Measurements from ENCODE around the gene ATP6V1B1.
"Not testable (repeated sequence)": the region's sequence is repeated elsewhere in the genome, so short reads cannot be mapped to it uniquely, and the experiment has no call there.

Gene ATP6V1B1

DNA sequence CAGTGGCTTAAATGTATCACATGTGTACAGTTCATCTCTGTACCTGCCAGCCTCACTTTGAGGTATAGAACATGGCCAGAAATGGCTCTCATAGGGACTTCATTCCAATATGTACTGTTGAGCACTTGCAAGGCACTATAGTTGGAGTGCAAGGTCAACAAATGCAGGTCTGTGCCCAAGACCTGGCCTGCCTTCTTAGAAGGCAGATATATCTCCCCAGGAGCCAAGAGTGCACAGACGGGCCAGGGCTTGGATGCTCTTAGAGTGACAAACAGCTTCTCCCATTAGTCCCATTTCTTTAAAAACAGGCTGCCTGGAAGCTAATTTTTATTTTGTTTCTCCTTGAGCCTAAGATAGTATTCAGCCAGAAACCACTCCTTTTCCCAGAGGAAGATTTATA, 51.7 kb downstream of the ATP6V1B1 start:
- DNase-seq (ENCODE audit: low read depth in 4 of 4, low spot score in 1 of 4): no peak

DNA sequence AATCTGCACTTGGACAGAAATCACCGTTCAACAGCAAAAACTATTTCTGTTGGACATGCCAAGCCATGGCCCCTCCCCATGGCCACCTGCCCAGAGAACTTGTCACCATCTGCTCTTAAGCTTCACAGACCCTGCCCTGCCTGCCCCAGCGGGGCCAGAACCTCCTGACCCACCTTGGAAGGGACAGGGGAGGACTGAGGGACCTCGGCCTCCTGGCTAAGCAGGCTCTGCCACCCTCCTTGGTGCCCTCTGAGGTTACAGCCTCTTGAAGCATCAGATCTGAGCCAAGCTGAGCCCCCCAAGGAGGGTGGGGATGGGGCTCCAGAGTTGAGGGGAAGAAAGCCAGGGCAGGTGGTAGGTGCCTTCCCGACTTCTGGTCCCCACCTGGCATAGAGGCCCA, 52.5 kb downstream of the ATP6V1B1 start:
- no peak for DNase-seq (ENCODE audit: low read depth in 4 of 4, low spot score in 1 of 4)

DNA sequence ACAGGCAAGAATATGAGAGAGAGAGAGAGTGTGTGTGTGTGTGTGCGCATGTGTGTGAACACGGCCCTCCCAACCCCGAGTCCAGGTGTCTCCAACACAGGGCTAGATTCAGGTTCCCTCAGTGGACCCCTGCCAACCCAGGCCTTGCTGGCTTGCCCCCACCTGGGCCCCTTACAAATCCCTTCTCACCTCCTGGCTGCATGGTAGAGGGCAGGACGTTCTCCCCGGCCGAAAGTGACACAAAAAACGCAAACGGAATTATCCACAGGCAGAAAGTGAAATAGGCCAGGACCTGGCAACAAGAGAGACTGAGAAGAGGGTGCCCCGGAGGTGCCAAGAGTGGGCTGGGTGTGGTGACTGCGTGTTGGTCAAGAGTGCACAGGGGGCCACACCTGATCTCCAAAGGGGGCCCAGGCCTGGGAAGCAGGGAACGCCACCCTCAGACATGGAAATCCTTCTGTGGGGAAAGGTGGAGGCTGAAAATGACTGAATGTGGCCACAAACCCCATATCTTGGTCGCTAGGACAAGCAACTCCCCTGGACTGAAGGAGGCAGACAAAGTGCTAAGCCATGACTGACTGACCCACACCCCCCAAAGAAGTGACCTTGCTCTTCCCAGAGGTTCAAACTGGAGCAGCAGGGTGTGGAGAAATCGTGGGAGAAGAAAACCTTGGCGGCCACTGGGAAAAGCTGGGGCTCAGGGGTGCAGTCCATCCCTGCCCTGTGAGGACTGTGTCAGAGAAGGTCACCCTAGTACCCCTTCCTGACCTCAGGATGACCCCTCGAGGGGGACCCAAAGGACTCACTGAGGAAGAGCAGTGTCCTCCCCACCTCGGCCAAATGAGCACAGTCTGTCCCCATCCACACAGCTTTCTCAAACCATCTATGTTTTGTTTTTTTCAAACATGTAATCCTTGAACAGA, 53.3 kb downstream of the ATP6V1B1 start:
- no peak for DNase-seq (ENCODE audit: low read depth in 4 of 4, low spot score in 1 of 4)

DNA sequence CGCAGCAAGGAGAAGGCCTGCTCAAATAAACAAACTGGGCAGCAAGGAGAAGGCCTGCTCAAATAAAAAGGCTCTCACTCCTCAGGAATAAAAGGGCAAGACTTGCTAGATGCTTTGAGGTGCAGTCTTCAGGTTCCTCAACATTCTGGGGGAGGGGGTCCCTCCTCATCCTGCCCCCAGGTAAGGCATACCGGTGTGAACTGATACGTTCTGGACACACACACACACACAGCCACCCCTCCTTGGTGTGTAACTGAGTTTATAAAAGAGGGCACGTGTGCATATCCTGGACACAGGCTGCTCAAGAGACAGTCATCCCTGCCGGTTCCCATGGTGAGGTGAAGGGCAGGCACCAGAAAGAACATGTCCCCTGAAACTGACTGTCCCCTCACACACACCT, 54.5 kb downstream of the ATP6V1B1 start:
- DNase-seq (ENCODE audit: low read depth in 4 of 4, low spot score in 1 of 4): no peak

DNA sequence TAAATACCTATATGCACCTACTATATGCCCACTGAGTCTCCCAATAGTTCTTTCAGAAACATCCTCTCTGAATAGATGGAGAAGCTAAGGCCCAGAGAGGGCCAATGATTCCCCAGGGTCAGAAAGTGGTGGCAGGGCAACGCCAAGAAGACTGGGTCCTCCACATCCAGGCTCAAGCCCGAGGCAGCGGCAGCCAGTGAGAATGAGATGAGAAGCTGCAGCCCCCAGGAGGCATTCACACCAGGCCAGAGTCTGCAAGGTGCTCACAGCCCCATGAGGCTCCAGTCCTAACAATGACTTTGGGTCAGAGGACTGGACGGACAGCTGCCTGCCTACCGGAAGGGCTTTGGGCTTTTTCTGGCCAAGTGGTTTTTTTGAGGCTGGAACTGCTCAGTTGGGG, 55.4 kb downstream of the ATP6V1B1 start:
- DNase-seq (ENCODE audit: low read depth in 4 of 4, low spot score in 1 of 4): no peak

DNA sequence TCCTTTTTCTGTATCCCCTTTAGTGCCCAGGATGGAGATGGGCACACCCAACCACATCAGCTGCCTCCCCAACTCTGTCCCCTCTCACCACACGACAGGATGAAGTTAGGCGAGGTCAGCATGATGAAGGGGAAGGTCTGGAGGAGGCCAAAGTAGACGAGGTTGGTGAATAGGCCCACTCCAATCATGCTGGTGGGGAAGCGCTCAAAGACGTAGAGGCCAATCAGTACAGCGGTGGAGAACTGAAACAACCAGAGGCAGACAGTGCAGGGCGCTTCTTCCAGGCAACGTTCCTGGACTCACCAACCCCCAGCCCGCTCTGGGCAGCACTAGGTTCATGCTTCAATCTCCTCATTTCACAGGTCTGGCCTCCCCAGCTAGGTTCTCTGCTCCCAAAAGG, 56.0 kb downstream of the ATP6V1B1 start:
- DNase-seq (ENCODE audit: low read depth in 4 of 4, low spot score in 1 of 4): no peak

DNA sequence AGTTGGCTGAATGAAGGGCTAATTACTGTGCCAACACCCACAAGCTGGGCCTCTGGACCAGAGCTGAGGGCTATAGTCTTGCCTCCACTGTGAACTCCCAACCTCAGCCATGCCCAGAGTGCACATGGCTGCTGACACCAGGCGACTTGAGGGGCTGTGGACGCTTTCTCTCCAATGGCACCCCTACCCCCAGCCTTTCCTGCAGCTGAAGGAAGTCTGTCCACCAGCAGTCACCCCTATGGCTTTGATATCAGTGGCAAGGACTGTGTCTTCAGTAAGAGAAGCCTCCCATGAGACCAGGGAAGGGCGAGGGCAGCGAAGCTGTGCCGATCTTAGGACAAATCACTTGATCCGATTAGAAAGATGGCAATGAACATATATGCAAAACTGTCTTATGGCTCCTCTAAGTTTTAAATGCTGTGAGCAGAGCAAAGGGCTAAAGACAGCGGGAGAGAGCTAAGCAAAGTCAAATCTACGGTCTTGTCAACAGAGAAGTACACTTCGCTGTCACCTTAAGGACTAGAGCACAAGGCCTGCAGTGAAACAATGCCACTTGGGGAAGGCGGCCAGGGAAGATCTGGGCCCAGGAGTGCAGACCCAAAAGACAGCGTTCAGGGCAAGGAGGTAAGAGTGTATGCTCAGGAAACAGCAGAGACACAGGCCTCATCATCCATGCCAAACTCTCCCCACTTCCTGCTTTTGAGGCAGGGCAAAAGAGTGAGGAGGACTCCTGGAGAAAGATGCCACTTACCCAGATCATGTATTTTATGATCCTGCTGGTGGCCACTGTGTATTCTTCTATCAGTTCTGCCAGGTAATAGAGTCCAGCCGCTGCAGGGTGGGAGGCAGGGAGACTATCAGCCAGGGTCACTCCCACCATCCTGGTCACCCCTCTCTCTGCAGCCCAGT, 57.5 kb downstream of the ATP6V1B1 start:
- no peak for DNase-seq (ENCODE audit: low read depth in 4 of 4, low spot score in 1 of 4)

DNA sequence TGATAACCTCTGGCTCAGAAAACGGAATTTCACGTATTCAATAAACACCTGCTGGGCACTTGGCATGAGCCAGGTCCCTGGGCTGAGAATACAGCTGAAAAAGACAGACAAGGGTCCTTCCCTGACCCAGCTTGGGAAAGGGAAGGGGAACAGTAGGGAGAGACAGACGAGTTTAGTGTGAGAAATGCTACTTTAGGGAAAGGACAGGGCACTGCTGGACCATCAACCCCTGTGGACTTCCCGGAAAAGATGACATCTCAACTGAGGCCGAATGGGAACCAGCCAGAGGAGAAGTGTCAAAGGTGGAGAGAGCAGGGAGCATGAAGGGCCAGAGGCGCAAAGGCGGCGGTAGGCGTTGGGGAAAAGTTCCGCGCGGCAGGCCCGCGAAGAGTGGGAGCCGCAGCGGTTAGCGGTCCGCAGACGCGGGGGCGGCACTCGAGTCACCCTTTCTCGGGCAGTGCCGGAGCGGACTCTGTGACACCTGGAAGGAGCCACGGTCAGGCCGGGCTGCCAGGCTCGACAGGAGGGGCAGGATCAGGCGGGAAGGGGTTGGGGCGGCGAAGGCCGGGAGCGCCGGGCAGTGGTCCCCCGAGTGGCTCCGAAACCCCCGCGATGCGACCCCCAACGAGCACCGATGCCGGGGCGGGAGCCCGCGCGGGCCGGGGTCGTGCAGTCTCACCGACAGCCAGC, 58.5 kb downstream of the ATP6V1B1 start:
- DNase-seq (ENCODE audit: low read depth in 4 of 4, low spot score in 1 of 4): peak in 1 of 4 experiments; percentile 49

DNA sequence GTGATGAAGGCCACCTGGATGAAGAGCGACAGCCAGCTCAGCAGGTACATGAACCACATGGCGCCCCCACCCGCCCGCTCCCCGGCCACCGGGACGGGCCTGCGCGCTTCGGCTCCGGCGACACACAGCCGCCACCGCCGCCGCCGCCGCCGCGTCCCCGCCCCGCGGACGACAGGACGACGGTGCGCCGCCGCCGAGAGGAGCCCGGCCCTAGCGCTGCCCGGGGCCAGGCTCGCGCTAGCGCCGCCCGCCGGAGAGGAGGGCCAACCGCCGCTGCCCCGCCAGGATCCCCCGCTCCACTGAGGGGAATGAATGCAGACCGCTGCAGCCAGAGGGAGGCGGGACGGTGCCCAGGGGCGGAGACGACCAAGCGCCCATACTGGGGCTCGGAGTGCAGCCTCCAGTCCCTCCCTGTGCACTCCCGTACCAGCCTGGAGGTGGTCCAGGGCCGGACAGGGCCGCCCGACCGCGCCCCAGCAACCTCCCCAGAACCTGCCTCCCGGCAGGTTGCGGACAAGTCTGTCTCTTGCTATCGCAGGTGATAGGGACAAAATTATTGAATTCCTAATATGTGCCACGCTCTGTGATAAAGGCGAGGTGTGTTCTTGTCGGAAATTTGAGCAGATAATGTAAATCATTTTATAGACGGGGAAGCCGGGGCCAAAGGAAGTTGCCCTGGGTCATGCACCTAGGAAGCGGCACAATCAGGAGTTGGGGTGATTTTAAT, 59.2 kb downstream of the ATP6V1B1 start, which contains the start of gene TEX261:
Gene TEX261 (minus strand): TSS at position 175 of the 727 bp plus-strand sequence. CDS start 116 bp downstream, at position 59.
- peak; percentile 78 to 88 (median 84) for DNase-seq (ENCODE audit: low read depth in 4 of 4, low spot score in 1 of 4)

DNA sequence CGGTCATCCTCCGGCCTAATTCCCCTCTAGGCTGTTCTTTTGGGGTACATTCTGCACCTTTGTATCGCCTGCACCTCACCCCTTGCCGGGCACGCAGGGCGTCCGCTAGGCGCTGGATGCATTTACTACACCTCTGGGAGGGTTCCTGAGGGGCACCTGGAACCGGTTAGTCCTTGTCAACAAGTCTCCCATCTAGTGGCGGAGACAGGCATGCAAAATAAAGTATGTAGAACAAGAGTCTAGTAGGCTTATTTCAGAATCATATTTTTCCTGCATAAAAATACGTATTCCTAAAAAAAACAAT, 59.7 kb downstream of the ATP6V1B1 start:
- DNase-seq (ENCODE audit: low read depth in 4 of 4, low spot score in 1 of 4): peak in 1 of 4 experiments; percentile 37

DNA sequence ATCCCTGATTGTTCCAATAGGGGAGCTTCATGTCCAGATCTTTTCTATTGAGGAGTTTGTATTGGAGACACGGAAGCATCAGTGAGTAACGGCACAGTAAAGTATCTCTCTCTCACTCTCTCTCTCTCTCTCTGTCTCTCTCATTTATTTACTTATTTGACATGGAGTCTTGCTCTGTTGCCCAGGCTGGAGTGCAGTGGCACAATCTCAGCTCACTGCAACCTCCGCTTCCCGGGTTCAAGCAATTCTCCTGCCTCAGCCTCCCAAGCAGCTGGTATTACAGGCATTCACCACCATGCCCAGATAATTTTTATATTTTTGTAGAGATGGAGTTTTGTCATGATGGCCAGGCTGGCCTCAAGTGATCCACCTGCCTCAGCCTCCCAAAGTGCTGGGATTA, 63.2 kb downstream of the ATP6V1B1 start:
- DNase-seq (ENCODE audit: low read depth in 4 of 4, low spot score in 1 of 4): not testable (repeated sequence)

DNA sequence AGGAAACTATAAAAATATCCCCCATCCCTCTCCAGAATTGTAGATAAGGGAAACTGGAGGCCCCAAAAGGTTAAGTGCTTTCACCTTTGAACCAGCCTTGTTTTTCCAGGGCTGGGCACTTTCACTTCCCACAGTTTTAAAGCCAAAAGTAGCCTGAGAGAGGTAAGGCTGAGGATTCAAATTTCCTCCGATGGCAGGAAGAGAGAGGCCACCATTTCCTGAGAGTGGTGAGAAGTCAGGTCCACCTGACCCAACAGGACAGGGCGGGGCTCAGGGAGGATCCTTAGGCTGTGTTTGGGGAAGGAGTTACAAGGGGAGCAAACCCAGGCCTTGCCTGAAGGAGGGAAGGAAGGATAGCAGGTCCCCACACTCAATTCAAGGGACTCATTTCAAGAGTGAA, 63.7 kb downstream of the ATP6V1B1 start:
- DNase-seq (ENCODE audit: low read depth in 4 of 4, low spot score in 1 of 4): no peak

DNA sequence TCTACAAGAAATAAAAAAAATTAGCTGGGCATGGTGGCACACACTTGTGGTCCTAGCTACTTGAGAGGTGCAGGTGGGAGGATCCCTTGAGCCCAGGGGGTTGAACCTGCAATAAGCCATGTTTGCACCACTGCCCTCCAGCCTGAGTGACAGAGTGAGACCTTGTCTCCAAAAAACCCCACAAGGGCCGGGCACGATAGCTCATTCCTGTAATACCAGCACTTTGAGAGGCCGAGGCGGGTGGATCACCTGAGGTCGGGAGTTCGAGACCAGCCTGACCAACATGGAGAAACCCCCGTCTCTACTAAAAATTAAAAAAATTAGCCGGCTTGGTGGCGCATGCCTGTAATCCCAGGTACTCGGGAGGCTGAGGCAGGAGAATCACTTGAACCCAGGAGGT, 64.2 kb downstream of the ATP6V1B1 start:
- not testable (repeated sequence) for DNase-seq (ENCODE audit: low read depth in 4 of 4, low spot score in 1 of 4)

DNA sequence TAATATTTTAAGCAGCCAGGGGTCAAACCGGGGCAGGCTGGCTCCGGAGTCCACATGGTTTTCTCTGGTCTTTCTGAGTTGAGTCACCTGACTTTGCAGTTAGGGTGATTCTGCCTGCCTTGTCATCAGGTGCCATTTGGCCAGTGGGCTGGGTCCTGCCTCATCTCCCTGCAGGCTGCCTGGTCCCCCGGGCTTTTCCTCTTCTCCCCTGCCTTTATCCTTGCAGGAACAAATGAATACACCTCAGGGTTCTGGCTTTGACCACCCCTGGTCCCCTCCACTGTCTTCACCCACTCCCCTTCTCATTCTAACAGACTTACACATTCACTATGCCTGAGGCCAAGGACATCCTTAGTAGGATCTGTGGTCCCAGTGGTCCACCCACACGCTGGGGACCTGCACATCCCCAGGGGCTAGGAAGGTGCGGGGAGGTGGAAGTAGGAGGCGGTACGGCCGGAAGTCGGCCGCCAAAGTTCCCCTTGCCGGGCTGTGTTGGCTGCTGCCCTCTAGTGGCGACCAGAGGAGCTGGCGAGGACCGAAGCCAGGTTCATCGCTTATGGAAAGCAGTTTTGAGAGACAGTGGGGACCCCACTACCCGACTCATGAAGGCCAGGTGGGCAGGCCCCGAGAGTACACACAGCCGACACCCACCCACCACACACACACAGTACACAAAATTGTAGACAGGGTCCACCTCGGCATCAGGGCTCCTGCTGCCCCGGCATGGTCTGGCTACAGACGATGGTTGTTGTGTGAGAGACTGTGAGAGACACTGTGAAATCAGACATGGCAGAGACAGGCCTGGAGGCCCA, 65.3 kb downstream of the ATP6V1B1 start:
- DNase-seq (ENCODE audit: low read depth in 4 of 4, low spot score in 1 of 4): peak; percentile 54 to 77 (median 70)

DNA sequence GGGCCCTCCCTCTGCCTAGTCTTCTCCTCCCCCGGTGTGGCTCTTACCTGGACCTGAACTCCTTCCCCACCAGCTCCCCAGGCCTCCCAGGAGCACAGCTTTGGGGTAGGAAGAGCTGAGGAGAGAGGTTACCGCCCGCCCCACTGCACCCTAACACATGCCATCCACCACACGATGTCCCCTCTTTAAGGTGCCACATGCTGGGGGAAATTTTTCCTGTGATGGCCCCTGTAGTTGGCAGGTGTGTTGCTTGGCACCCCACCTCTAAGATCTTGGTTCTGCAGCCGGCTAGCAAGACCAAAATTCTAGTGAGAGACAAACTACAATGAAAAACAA, 65.9 kb downstream of the ATP6V1B1 start:
- no peak for DNase-seq (ENCODE audit: low read depth in 4 of 4, low spot score in 1 of 4)

DNA sequence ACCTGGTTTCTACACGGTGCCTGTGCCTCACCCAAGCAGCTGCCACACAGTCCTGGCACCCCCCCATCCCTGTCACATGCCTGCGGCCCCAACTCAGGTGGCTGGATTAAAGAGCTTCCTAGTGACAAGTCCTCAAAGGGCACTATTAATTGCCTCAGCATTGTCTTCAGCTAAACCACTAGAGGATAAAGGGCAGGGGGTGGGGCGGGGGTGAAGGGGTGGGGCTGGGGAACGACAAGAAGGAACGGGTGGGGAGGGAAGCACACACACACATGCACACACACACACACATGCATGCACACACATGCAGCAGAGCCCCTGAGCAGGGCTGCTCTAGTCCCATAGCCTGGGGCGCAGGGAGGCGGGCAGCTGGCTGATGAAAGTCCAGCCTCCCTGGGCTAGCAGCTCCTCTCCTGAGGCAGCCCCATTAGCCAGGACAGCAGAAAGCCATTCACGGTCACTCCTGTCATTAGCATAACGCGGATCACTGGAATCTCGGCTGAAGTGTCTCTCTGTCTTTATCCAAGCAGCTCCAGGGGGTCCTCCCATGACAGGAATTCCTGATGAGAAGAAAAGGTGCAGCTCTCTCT, 66.4 kb downstream of the ATP6V1B1 start:
- DNase-seq (ENCODE audit: low read depth in 4 of 4, low spot score in 1 of 4): no peak

DNA sequence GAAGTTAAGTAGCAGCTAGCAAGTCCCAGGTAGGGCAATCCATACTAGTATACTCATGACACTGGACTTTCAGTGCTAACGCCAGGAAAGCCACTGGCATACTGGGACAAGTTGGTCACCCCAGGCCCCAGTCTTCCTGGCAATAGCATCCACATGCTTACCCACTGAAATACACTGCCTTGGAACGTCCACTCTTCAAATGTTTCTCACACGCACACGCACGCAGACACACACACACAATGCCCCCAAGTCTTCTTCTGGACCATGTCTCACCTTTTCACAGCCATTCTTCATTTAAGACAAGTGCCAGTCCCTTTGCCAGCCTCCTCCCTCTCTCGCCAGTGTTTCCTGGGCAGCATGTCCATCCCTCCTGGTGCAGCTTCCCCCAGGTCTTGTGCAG, 67.7 kb downstream of the ATP6V1B1 start:
- no peak for DNase-seq (ENCODE audit: low read depth in 4 of 4, low spot score in 1 of 4)

DNA sequence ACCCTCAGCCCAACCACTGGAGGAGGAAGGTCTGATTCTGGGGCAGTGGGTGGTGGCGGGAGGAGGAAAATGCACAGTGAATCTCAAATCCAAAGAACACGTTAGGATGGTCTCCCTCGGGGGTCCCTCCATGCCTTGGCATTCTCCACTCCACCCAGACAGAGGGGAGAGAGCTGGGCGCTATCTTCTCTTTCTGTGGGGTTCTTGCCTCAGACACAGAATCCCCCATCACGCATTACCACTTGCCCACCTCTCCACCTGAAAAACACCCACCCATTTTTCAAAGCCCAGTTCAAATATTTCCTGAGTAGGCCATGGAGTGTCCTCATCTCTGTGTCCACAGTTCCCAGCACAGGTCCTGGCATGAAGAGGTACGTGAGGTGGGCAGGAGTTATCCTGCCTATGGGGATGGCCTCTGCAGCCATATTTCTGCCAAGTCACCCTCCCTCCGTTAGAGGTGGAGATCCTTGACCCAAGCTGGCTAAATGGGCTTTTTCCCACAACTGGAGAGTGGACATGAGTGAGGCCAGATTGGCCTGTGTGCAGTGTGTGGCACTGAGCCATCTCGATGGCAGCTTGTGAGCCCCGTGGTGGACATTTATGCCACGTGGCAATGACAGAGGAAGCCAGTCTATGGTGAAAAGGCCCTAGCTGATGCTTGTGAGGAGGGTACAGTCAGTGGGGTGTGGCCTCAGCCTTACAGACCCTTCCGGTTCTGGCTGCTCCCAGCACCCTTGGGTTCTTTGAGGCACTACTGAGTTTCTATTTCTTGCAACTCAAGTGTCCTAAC, 68.5 kb downstream of the ATP6V1B1 start:
- DNase-seq (ENCODE audit: low read depth in 4 of 4, low spot score in 1 of 4): no peak

DNA sequence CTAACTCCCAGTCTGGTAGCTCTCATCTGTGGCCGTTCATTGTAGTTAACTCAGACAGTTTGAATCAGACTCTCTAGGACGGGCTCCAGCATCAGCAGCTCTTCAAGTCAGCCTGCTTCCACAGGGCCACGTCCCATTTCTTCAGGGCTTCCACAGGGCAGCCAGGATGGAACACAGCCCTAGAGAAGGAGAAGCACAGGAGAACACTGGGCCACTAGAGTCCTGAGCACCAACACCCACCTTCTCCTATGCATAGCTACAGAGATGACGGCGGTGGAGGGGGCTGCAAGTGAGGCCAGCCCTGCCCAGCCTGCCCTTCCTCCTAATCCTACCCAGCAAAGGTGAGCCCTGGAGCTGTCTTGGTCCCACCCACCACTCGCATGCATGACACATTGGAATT, 69.2 kb downstream of the ATP6V1B1 start:
- no peak for DNase-seq (ENCODE audit: low read depth in 4 of 4, low spot score in 1 of 4)
